OCI-LY1 (cell line): ENCODE measurements around the gene AKR1C8.
"Not testable (repeated sequence)": the region's sequence is repeated elsewhere in the genome, so short reads cannot be mapped to it uniquely, and the experiment has no call there.

Source experiments
- H2AFZ ChIP-seq: fragments of 200-600 bp; sonication (generic), shearing (Covaris generic); 2 replicates; pipeline ENCODE4 v1.6.0; 2014; ENCODE audit warnings: antibody characterized with exemption, mild to moderate bottlenecking, low read length
- H3F3A ChIP-seq: fragments of 200-600 bp; sonication (generic), shearing (Covaris generic); 2 replicates; pipeline ENCODE4 v1.6.0; 2014; ENCODE audit warnings: mild to moderate bottlenecking, antibody characterized with exemption, low read length, moderate library complexity; ENCODE audit not compliant: insufficient read depth
- H3K27ac ChIP-seq: fragments of 200-600 bp; sonication (generic); 2 replicates; pipeline ENCODE4 v1.5.1; 2014; ENCODE audit warnings: low read length, mixed run types, mild to moderate bottlenecking, low read depth; ENCODE audit not compliant: poor library complexity, severe bottlenecking
- H3K27me3 ChIP-seq: fragments of 200-600 bp; sonication (generic); 2 replicates; pipeline ENCODE4 v1.6.0; 2014; ENCODE audit warnings: antibody characterized with exemption, mild to moderate bottlenecking, low read length, moderate library complexity; ENCODE audit not compliant: insufficient read depth
- H3K36me3 ChIP-seq: fragments of 200-600 bp; sonication (generic); 2 replicates; pipeline ENCODE4 v1.6.1; 2014; ENCODE audit warnings: mild to moderate bottlenecking, antibody characterized with exemption, low read length, moderate library complexity, mixed read lengths; ENCODE audit not compliant: insufficient read depth
- H3K4me1 ChIP-seq: fragments of 200-600 bp; sonication (generic); 2 replicates; pipeline ENCODE4 v1.5.1; 2014; ENCODE audit warnings: mild to moderate bottlenecking, low read length, moderate library complexity; ENCODE audit not compliant: insufficient read depth, severe bottlenecking
- H3K4me2 ChIP-seq: fragments of 200-600 bp; sonication (generic), shearing (Covaris generic); 2 replicates; pipeline ENCODE4 v1.6.1; 2014; ENCODE audit warnings: low read length
- H3K4me3 ChIP-seq: fragments of 200-600 bp; sonication (generic); 2 replicates; pipeline ENCODE4 v1.5.1; 2014; ENCODE audit warnings: low read length, low read depth, mild to moderate bottlenecking, mixed read lengths; ENCODE audit not compliant: poor library complexity, severe bottlenecking
- H3K79me2 ChIP-seq: fragments of 200-600 bp; shearing (Covaris generic); 2 replicates; pipeline ENCODE4 v1.6.1; 2016; ENCODE audit warnings: mixed run types, low read length, mixed read lengths; ENCODE audit not compliant: insufficient read depth
- H3K9ac ChIP-seq: fragments of 200-600 bp; sonication (generic), shearing (Covaris generic); 2 replicates; pipeline ENCODE4 v1.6.1; 2014; ENCODE audit warnings: mild to moderate bottlenecking, low read length, mixed read lengths
- H3K9me2 ChIP-seq: fragments of 200-600 bp; sonication (generic), shearing (Covaris generic); 2 replicates; pipeline ENCODE4 v1.6.1; 2014; ENCODE audit warnings: low read depth, mild to moderate bottlenecking, low read length, mixed read lengths
- H3K9me3 ChIP-seq: fragments of 200-600 bp; shearing (Covaris generic); 2 replicates; pipeline ENCODE4 v1.6.1; 2014; ENCODE audit warnings: low read length, mixed read lengths
- H4K20me1 ChIP-seq: fragments of 200-600 bp; sonication (generic), shearing (Covaris generic); 2 replicates; pipeline ENCODE4 v1.6.0; 2016; ENCODE audit warnings: mild to moderate bottlenecking, low read length; ENCODE audit not compliant: insufficient read depth
- EZH2 ChIP-seq: fragments of 200-600 bp; sonication (generic), shearing (Covaris generic); IDR thresholded peaks from 2 replicates; pipeline ENCODE4 v1.8.0; 2017; ENCODE audit warnings: borderline replicate concordance, mixed run types, mild to moderate bottlenecking, antibody characterized with exemption, low read length, moderate library complexity, mixed read lengths
- TF ChIP-seq, protein P1 (sequence below): fragments of 200-600 bp; sonication (generic), shearing (Covaris generic); IDR thresholded peaks from 2 replicates; pipeline ENCODE4 v1.5.1; 2017; ENCODE audit warnings: mild to moderate bottlenecking, antibody characterized with exemption, low read length, moderate library complexity, mixed read lengths

AKR1C8 gene

DNA sequence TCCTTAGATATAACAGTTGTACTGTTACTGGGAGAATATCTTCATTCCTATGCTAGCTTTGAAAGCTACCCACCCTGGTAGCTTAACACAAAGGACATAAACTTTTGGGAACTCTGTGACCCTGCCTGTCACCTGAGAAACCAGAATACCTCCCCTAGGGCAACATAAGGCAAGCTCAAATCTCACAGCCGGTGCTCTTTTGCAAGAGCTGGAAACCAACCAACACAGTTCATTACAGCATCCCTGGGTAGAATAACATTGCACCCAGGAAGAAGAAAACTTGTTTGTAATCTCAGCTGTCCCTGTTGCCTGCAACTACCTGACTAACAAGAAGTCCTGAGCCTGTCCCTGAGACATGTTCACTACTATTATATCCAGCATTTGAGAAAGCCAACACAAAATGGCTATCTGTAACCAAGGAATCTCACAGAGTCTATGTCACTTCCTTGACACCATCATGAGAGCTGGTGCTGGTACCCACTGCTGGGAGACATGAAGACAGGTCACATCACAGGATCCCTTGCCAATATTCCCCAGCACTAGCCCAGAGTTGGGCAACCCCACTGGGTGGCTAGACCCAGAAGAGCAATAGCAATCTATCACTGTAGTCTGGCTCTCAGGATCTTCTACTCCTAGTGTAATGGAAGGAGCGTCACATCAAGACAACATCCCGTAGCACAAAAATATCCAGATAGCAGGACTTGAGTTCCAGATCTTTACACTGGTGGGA lies 59.5 kb downstream of the AKR1C8 start:
- Histone ChIP-seq H3K79me2 (no peaks in the 10 kb centered on the region), H3K27me3 (no peaks in the 10 kb centered on the region), H3K4me1 (no peaks in the 10 kb centered on the region), H3K36me3 (no peaks in the 10 kb centered on the region), H3F3A (no peaks in the 10 kb centered on the region), H3K4me3 (no peak overlapping the region), H3K27ac (no peak overlapping the region), H3K9ac (no peak overlapping the region), H3K9me3 (no peaks in the 10 kb centered on the region), H4K20me1 (no peaks in the 10 kb centered on the region), H3K9me2 (no peaks in the 10 kb centered on the region), H2AFZ (no peak overlapping the region), H3K4me2 (no peak overlapping the region)
- no peak for TF ChIP-seq EZH2
- TF ChIP-seq, protein P1, sequence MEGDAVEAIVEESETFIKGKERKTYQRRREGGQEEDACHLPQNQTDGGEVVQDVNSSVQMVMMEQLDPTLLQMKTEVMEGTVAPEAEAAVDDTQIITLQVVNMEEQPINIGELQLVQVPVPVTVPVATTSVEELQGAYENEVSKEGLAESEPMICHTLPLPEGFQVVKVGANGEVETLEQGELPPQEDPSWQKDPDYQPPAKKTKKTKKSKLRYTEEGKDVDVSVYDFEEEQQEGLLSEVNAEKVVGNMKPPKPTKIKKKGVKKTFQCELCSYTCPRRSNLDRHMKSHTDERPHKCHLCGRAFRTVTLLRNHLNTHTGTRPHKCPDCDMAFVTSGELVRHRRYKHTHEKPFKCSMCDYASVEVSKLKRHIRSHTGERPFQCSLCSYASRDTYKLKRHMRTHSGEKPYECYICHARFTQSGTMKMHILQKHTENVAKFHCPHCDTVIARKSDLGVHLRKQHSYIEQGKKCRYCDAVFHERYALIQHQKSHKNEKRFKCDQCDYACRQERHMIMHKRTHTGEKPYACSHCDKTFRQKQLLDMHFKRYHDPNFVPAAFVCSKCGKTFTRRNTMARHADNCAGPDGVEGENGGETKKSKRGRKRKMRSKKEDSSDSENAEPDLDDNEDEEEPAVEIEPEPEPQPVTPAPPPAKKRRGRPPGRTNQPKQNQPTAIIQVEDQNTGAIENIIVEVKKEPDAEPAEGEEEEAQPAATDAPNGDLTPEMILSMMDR, result no peak

DNA sequence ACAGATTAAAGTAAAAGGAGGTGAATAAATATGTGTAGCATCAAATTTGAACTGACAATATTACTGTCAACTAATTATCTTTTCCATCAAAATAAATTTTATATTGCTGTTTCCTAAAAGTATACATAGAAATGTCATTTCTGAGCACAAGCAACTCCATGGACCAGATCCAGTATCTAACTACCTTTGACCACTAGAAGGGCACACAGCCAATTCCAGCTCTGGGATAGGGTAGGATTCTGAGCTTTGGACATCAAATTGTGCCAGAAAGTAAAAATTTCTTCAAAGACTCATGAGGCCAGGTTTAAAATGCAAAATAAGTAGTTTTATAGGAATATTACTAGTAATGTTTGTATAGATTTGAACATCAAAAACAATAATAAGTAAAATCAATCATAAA lies 61.1 kb downstream of the AKR1C8 start:
- TF ChIP-seq, protein P1, result no peak
- TF ChIP-seq EZH2, result no peak
- Histone ChIP-seq H3F3A (no peaks in the 10 kb centered on the region), H3K79me2 (no peaks in the 10 kb centered on the region)

DNA sequence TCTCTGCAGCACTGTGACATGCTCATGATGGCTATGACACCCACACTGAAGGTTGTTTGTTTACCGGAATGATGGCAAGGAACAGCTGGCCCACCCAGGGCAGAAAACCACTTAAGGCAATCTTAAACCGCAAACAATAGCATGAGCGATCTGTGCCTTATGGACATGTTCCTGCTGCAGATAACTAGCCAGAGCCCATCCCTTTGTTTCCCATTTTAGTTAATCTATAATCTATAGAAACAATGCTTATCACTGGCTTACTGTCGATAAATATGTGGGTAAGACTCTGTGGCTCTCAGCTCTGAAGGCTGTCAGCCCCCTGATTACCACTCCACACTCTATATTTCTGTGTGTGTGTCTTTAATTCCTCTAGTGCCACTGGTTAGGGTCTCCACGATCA lies 65.0 kb downstream of the AKR1C8 start:
- H3K27ac ChIP-seq, H3K4me3 ChIP-seq, H3K27me3 ChIP-seq, H2AFZ ChIP-seq, H3K9ac ChIP-seq, H4K20me1 ChIP-seq, H3K9me3 ChIP-seq, H3K4me1 ChIP-seq, H3K4me2 ChIP-seq, H3K79me2 ChIP-seq, H3F3A ChIP-seq, H3K9me2 ChIP-seq, H3K36me3 ChIP-seq: not testable (repeated sequence)

More for the DNA sequence above, 61.1 kb downstream of the AKR1C8 start:
- H3K9ac ChIP-seq, result no peak overlapping the region
- no peaks in the 10 kb centered on the region for H3K9me3 ChIP-seq
- no peak overlapping the region for H3K4me2 ChIP-seq
- no peak overlapping the region for H3K4me3 ChIP-seq
- no peaks in the 10 kb centered on the region for H3K27me3 ChIP-seq
- no peak overlapping the region for H2AFZ ChIP-seq
- H4K20me1 ChIP-seq, result no peaks in the 10 kb centered on the region
- H3K9me2 ChIP-seq, result no peaks in the 10 kb centered on the region
- H3K27ac ChIP-seq, result no peak overlapping the region
- no peaks in the 10 kb centered on the region for H3K36me3 ChIP-seq
- no peaks in the 10 kb centered on the region for H3K4me1 ChIP-seq

DNA sequence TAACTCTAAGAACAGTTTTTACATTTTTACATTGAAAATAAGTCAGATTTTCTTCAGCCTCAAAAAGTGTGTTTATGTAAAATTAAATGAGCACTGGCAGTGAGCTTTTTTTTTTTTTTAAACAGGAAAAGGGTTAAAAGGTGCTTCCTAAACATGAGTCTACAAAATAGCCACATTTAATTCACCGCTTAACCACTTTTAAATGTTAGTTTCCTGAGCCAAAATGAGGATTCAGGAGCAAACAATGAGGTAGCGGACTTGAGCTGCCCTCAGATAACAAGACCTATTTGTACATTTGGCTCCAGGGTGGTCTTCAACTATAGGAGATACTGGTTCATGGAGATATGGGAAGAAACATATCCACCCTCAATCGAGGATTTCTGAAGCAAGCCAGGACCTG lies 67.9 kb downstream of the AKR1C8 start:
- Histone ChIP-seq H3K27ac (no peak overlapping the region), H3K9me3 (no peaks in the 10 kb centered on the region), H3K4me1 (no peaks in the 10 kb centered on the region), H3K79me2 (no peaks in the 10 kb centered on the region), H3K4me3 (no peak overlapping the region), H3K9me2 (no peaks in the 10 kb centered on the region), H4K20me1 (no peaks in the 10 kb centered on the region), H3K27me3 (no peaks in the 10 kb centered on the region), H3K36me3 (no peaks in the 10 kb centered on the region), H3F3A (no peaks in the 10 kb centered on the region), H2AFZ (no peak overlapping the region), H3K4me2 (no peak overlapping the region), H3K9ac (no peak overlapping the region)
- TF ChIP-seq, protein P1, result no peak
- no peak for TF ChIP-seq EZH2
